DND-41 (cell line): ENCODE results near the gene HADHB.

Experiments
- ATAC-seq: fragments of 200-7000 bp; cut with Tn5 transposase; 3 replicates; pipeline ENCODE4 v1.9.1; 2021; ENCODE audit warnings: low read depth; ENCODE audit not compliant: insufficient read depth
- DNase-seq: peaks from one replicate; pipeline ENCODE4 v3.0.0-alpha.2; 2020
- H2AFZ ChIP-seq: 2 replicates; pipeline ENCODE4 v1.6.0; 2012; ENCODE audit warnings: low read depth, low read length
- H3K27ac ChIP-seq: 2 replicates; pipeline ENCODE4 v1.5.1; 2012; ENCODE audit warnings: low read length, inconsistent platforms
- H3K27me3 ChIP-seq: fragments of 200-600 bp; sonication (generic); 2 replicates; pipeline ENCODE4 v1.6.0; 2012; ENCODE audit warnings: low read length, mild to moderate bottlenecking, inconsistent platforms; ENCODE audit not compliant: insufficient read depth, poor library complexity
- H3K36me3 ChIP-seq: 2 replicates; pipeline ENCODE4 v1.5.1; 2012; ENCODE audit warnings: low read length, inconsistent platforms; ENCODE audit not compliant: insufficient read depth
- H3K4me1 ChIP-seq: 2 replicates; pipeline ENCODE4 v1.5.1; 2012; ENCODE audit warnings: mild to moderate bottlenecking, low read length; ENCODE audit not compliant: insufficient read depth
- H3K4me2 ChIP-seq: 2 replicates; pipeline ENCODE4 v1.6.0; 2012; ENCODE audit warnings: mild to moderate bottlenecking, moderate library complexity, low read length, inconsistent platforms; ENCODE audit not compliant: insufficient read depth
- H3K4me3 ChIP-seq, 2 experiments: fragments of 200-600 bp in 1 of 2; shearing (Covaris generic) in 1 of 2; 2 replicates each; pipeline ENCODE4 v1.5.1; 2012 to 2016; ENCODE audit warnings: inconsistent platforms in 2 of 2, low read length in 2 of 2, mild to moderate bottlenecking in 2 of 2, low read depth in 1 of 2, moderate library complexity in 1 of 2
- H3K79me2 ChIP-seq: 2 replicates; pipeline ENCODE4 v1.6.0; 2012; ENCODE audit warnings: low read length, inconsistent platforms; ENCODE audit not compliant: insufficient read depth
- H3K9ac ChIP-seq: 2 replicates; pipeline ENCODE4 v1.6.0; 2012; ENCODE audit warnings: low read depth, mild to moderate bottlenecking, inconsistent platforms, low read length, moderate library complexity
- H3K9me3 ChIP-seq: 2 replicates; pipeline ENCODE4 v1.5.1; 2012; ENCODE audit warnings: low read length, moderate library complexity, mild to moderate bottlenecking, inconsistent platforms; ENCODE audit not compliant: insufficient read depth, severe bottlenecking
- H4K20me1 ChIP-seq: 2 replicates; pipeline ENCODE4 v1.6.0; 2012; ENCODE audit warnings: low read length; ENCODE audit not compliant: insufficient read depth
- EZH2 ChIP-seq: IDR thresholded peaks from 3 replicates; pipeline ENCODE4 v1.6.1; 2012; ENCODE audit warnings: borderline replicate concordance, low read depth, mild to moderate bottlenecking, moderate library complexity, low read length, inconsistent platforms; ENCODE audit not compliant: severe bottlenecking
- TF ChIP-seq, protein P1 (sequence below): IDR thresholded peaks from 2 replicates; pipeline ENCODE4 v1.5.1; 2012; ENCODE audit warnings: borderline replicate concordance, low read length, moderate library complexity, mild to moderate bottlenecking; ENCODE audit not compliant: poor library complexity, severe bottlenecking; ENCODE audit errors: extremely low read depth

The HADHB gene

DNA sequence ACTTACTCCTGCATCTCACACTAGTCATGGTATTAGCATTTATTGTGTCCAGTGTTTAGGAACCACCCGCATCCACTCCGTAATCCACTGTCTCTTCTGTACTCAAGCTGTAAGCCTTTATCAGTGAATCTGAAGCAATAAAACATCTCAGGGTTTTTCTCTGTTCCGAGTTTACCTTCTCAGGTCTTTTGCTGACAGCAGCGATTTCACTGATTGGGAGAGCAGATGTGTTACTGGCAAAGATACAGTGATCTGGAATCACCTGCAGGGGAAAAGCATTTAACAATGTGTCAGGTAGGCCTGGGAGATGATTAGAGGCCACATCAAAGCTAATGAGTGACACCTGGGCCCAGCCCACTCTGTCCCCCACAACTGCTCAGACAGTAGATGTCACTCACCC, 47.2 kb upstream of the HADHB start:
- Histone ChIP-seq H3K79me2 (no peaks in the 10 kb centered on the region), H3K4me1 (no peaks in the 10 kb centered on the region), H3K4me3 (no peak overlapping the region), H4K20me1 (no peaks in the 10 kb centered on the region), H2AFZ (no peak overlapping the region), H3K27ac (no peak overlapping the region), H3K36me3 (peaks cover 95% of the 10 kb centered on the region), H3K4me2 (no peak overlapping the region), H3K9ac (no peak overlapping the region), H3K27me3 (no peaks in the 10 kb centered on the region), H3K9me3 (no peaks in the 10 kb centered on the region)
- TF ChIP-seq EZH2 = no peak
- TF ChIP-seq, protein P1, sequence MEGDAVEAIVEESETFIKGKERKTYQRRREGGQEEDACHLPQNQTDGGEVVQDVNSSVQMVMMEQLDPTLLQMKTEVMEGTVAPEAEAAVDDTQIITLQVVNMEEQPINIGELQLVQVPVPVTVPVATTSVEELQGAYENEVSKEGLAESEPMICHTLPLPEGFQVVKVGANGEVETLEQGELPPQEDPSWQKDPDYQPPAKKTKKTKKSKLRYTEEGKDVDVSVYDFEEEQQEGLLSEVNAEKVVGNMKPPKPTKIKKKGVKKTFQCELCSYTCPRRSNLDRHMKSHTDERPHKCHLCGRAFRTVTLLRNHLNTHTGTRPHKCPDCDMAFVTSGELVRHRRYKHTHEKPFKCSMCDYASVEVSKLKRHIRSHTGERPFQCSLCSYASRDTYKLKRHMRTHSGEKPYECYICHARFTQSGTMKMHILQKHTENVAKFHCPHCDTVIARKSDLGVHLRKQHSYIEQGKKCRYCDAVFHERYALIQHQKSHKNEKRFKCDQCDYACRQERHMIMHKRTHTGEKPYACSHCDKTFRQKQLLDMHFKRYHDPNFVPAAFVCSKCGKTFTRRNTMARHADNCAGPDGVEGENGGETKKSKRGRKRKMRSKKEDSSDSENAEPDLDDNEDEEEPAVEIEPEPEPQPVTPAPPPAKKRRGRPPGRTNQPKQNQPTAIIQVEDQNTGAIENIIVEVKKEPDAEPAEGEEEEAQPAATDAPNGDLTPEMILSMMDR = no peak
- no peak for ATAC-seq
- DNase-seq = no peak

DNA sequence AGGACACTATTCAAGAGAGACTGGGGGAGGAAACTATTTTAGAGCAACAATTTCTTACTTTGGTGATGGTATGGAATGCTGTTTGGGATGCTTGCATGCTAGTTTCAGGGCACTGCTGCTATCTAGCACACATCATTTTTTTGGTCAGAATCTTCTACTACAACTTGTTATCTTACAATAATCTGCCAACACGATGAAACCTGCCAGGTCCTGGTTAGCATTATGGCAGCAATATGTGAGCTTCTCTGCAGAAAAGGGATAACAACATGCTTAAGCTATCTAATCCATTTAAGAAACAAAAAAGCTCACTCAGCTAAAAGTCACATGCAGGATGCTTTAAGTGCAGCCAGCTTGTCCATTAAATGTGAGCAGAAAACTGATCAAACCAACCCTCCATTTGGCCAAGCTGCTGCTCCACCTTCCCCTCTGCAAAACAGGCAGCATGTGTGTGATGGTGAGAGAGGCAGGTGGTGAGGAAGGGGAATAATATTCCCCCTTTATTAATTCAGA, 41.7 kb upstream of the HADHB start:
- TF ChIP-seq, protein P1 = no peak
- no peak for TF ChIP-seq EZH2
- no peaks in the 10 kb centered on the region for H3K4me1 ChIP-seq
- DNase-seq (no peak), ATAC-seq (no peak)
- H3K36me3 ChIP-seq = peaks cover 83% of the 10 kb centered on the region
- no peak overlapping the region for H3K4me3 ChIP-seq
- no peak overlapping the region for H3K27ac ChIP-seq
- H3K9me3 ChIP-seq = no peaks in the 10 kb centered on the region
- H3K27me3 ChIP-seq = no peaks in the 10 kb centered on the region
- H3K9ac ChIP-seq = no peak overlapping the region
- H2AFZ ChIP-seq = no peak overlapping the region
- H3K4me2 ChIP-seq = no peak overlapping the region
- no peaks in the 10 kb centered on the region for H3K79me2 ChIP-seq
- no peaks in the 10 kb centered on the region for H4K20me1 ChIP-seq

DNA sequence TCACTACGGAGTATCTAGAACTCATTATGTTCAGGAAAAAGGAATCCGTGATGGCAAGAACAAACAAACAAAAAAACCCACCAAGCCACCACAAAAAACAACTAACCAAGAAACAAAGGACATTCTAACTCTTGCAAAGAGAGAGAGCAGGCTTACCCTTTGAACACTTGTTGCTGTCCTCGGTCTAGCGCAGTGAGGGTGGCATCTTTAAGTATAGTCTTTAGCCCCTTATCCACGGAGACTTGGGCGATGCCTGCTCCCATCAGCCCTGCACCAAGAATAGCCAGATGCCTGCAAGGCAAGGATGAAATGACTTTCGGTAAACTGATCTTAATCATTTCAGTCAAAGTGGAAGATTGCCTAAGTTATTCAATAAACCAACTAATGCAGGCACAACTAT, 40.8 kb upstream of the HADHB start:
- ATAC-seq (no peak), DNase-seq (no peak)
- Histone ChIP-seq H2AFZ (no peak overlapping the region), H3K9me3 (no peaks in the 10 kb centered on the region), H3K4me3 (no peak overlapping the region), H3K4me2 (no peak overlapping the region), H4K20me1 (no peaks in the 10 kb centered on the region), H3K9ac (no peak overlapping the region), H3K27me3 (no peaks in the 10 kb centered on the region), H3K4me1 (no peaks in the 10 kb centered on the region), H3K27ac (no peak overlapping the region), H3K36me3 (peaks cover 81% of the 10 kb centered on the region), H3K79me2 (no peaks in the 10 kb centered on the region)
- no peak for TF ChIP-seq EZH2
- TF ChIP-seq, protein P1 = no peak

DNA sequence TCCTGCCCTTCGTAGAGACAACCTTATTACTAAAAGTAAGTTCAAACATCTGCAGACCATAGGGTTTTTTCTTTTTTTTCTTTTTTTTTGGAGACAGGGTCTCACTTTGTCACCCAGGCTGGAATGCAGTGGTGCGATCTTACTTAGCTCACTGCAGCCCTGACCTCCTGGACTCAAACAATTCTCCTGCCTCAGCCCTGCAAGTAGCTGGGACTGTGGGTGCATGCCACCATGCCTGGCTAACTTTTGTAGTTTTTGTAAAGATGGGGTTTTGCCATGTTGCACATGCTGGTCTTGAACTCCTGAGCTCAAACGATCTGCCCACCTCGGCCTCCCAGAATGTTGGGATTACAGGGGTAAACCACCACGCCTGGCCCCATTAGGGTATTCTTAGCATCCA, 32.7 kb upstream of the HADHB start:
- Histone ChIP-seq H3K36me3 (peaks cover 96% of the 10 kb centered on the region), H3K27me3 (no peaks in the 10 kb centered on the region), H4K20me1 (no peaks in the 10 kb centered on the region), H3K4me1 (no peaks in the 10 kb centered on the region), H3K4me3 (no peak overlapping the region), H3K27ac (no peak overlapping the region), H2AFZ (no peak overlapping the region), H3K79me2 (no peaks in the 10 kb centered on the region), H3K4me2 (no peak overlapping the region), H3K9me3 (no peaks in the 10 kb centered on the region), H3K9ac (no peak overlapping the region)
- no peak for TF ChIP-seq EZH2
- TF ChIP-seq, protein P1 = no peak
- ATAC-seq = no peak
- no peak for DNase-seq
